Lower leg skin (tissue), 3 donors: ENCODE results near the gene SKAP1.

Experiments
- CTCF ChIP-seq, 3 donors: fragments of 450-650 bp; IDR thresholded peaks; one replicate each; pipeline ENCODE4 v1.5.1; 2016; ENCODE audit warnings: antibody characterized with exemption in 3 of 3, mild to moderate bottlenecking in 3 of 3, moderate library complexity in 2 of 3
- POLR2A ChIP-seq, 2 donors: fragments of 450-650 bp; IDR thresholded peaks; one replicate each; pipeline ENCODE4 v1.6.1; 2016 to 2017; ENCODE audit warnings: antibody characterized with exemption in 2 of 2, mild to moderate bottlenecking in 1 of 2, moderate library complexity in 1 of 2

- no peak for TF ChIP-seq CTCF (IDR thresholded peaks at IDR 0.05)
- TF ChIP-seq POLR2A (IDR thresholded peaks at IDR 0.05), result no peak
These were observed 227.1 kb downstream of the SKAP1 start for GRCh38 chr17:48202959-48203358.
